Suprapubic skin (tissue), 3 donors: ENCODE results near the gene COMMD1.

Experiments used
- CTCF ChIP-seq, 2 donors: fragments of 200-600 bp in 1 of 2; fragments of 450-650 bp in 1 of 2; sonication (generic) in 1 of 2; IDR thresholded peaks; one replicate each; pipeline ENCODE4 v1.5.1; 2016 to 2019; ENCODE audit warnings: antibody characterized with exemption in 2 of 2, mild to moderate bottlenecking in 1 of 2, moderate library complexity in 1 of 2
- POLR2AphosphoS5 ChIP-seq, 3 donors: sonication (generic); formaldehyde crosslinking; IDR thresholded peaks; one replicate each; pipeline ENCODE4 v1.6.1; 2017; ENCODE audit warnings: antibody characterized with exemption in 3 of 3

- TF ChIP-seq POLR2AphosphoS5 (IDR thresholded peaks at IDR 0.05) (no peak), CTCF (IDR thresholded peaks at IDR 0.05) (no peak)
These were observed 44.5 kb downstream of the COMMD1 start for GRCh38 chr2:61949714-61950560.
